Endothelial cell (in vitro differentiated cells): ENCODE data around the gene ZNF584. TPM values are rescaled to one million over a fixed set of nuclear protein-coding genes. Genes with fewer than 3 reads are reported as not detected.
"Not testable (repeated sequence)": the region's sequence is repeated elsewhere in the genome, so short reads cannot be mapped to it uniquely, and the experiment has no call there.

Experiments
- DNase-seq: peaks from one replicate; pipeline ENCODE4 v3.0.0; 2021; ENCODE audit warnings: low spot score
- H3K27ac Mint-ChIP-seq: one replicate; pipeline ENCODE4 v1.8.0; 2021; ENCODE audit warnings: mixed read lengths, inconsistent platforms; ENCODE audit not compliant: unreplicated experiment
- H3K27me3 Mint-ChIP-seq: one replicate; pipeline ENCODE4 v1.8.0; 2021; ENCODE audit warnings: mild to moderate bottlenecking, moderate library complexity, mixed read lengths, inconsistent platforms; ENCODE audit not compliant: unreplicated experiment
- H3K36me3 Mint-ChIP-seq: one replicate; pipeline ENCODE4 v1.8.0; 2021; ENCODE audit warnings: mild to moderate bottlenecking, low read depth, mixed read lengths, inconsistent platforms; ENCODE audit not compliant: unreplicated experiment
- H3K4me1 Mint-ChIP-seq: one replicate; pipeline ENCODE4 v1.8.0; 2021; ENCODE audit warnings: mild to moderate bottlenecking, mixed read lengths, inconsistent platforms; ENCODE audit not compliant: unreplicated experiment
- H3K4me3 Mint-ChIP-seq: one replicate; pipeline ENCODE4 v1.8.0; 2021; ENCODE audit warnings: mild to moderate bottlenecking, mixed read lengths, inconsistent platforms; ENCODE audit not compliant: unreplicated experiment
- H3K9me3 Mint-ChIP-seq: one replicate; pipeline ENCODE4 v1.8.0; 2021; ENCODE audit warnings: mixed read lengths, inconsistent platforms; ENCODE audit not compliant: unreplicated experiment
- total RNA-seq: library from RNA; stranded (reverse); fragmentation: NEBNext Ultra II Directional; extraction: Animal tissue kit (Norgen Biotek cat#: 25700); gene quantifications from one replicate; pipeline ENCODE4 v1.2.1, GENCODE V29; 2021; ENCODE audit not compliant: unreplicated experiment
- TF ChIP-seq, protein P1 (sequence below): fragments of 200-600 bp; sonication (generic); IDR thresholded peaks from one replicate; pipeline ENCODE4 v1.5.0; 2021; ENCODE audit warnings: antibody characterized with exemption; ENCODE audit not compliant: unreplicated experiment

ZNF584 gene
- total RNA-seq, 1 donor from 2014 or later = 6.0 TPM

DNA sequence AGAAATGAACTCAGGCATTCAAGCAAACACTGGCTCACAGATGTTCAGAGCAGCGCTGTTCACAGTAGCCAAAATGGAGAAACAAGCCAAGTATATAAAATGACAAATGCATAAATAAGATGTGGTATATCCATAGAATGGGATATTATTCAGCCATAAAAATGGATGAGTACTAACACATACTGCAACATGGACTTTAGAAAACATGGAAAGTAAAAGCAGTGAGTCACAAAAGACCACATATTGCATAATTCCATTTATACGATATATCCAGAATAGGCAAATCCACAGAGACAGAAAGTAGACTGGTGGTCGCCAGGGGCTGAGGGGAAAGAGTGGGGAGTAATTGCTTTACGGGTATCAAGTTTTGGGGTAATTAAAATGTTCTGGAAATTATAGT lies 34.2 kb upstream of the ZNF584 start:
- no peaks in the 10 kb centered on the region for H3K4me1 Mint-ChIP-seq
- peaks cover 3% of the 10 kb centered on the region for H3K36me3 Mint-ChIP-seq
- H3K9me3 Mint-ChIP-seq = no peaks in the 10 kb centered on the region
- no peak overlapping the region for H3K27ac Mint-ChIP-seq
- DNase-seq = no peak
- H3K4me3 Mint-ChIP-seq = no peak overlapping the region
- TF ChIP-seq, protein P1, sequence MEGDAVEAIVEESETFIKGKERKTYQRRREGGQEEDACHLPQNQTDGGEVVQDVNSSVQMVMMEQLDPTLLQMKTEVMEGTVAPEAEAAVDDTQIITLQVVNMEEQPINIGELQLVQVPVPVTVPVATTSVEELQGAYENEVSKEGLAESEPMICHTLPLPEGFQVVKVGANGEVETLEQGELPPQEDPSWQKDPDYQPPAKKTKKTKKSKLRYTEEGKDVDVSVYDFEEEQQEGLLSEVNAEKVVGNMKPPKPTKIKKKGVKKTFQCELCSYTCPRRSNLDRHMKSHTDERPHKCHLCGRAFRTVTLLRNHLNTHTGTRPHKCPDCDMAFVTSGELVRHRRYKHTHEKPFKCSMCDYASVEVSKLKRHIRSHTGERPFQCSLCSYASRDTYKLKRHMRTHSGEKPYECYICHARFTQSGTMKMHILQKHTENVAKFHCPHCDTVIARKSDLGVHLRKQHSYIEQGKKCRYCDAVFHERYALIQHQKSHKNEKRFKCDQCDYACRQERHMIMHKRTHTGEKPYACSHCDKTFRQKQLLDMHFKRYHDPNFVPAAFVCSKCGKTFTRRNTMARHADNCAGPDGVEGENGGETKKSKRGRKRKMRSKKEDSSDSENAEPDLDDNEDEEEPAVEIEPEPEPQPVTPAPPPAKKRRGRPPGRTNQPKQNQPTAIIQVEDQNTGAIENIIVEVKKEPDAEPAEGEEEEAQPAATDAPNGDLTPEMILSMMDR = no peak
- peaks cover 8% of the 10 kb centered on the region for H3K27me3 Mint-ChIP-seq

DNA sequence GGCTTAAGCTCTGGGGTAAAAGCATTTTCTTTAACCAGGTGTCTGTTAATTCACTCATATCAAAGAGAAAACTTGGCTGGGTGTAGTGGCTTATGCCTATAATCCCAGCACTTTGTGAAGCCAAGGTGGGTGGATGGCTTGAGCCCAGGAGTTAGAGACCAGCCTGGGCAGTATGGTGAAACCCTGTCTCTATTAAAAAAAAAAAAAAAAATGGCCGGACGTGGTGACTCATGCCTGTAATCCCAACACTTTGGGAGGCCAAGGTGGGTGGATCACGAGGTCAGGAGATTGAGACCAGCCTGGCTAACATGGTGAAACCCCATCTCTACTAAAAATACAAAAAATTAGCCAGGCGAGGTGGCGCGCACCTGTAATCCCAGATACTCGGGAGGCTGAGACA lies 31.7 kb upstream of the ZNF584 start:
- H3K4me3 Mint-ChIP-seq, H3K36me3 Mint-ChIP-seq, H3K9me3 Mint-ChIP-seq: not testable (repeated sequence)

DNA sequence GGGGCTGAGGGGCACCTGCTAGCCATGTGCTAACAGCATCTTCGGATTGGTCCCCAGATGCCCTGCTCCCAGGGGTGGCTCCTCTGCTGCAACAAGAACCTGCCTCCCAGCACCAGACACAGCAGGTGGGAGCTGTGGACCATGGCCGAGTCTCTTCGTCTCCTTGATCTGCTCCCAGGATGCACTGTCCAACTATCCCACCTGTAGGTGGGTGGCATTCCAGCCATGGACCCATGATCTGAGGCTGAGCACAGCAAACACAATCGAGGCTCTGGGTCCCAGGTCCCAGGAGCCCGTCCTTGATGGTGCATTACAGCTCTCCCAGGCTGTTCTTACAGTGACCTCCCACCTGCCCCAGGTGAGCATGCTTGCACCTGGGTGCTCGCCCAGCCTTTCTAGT lies 29.2 kb upstream of the ZNF584 start:
- Mint-ChIP-seq H3K27ac (no peak overlapping the region), H3K4me3 (peak overlapping the region; percentile 93), H3K36me3 (peaks cover 8% of the 10 kb centered on the region), H3K4me1 (peaks cover 13% of the 10 kb centered on the region), H3K9me3 (no peaks in the 10 kb centered on the region), H3K27me3 (peaks cover 8% of the 10 kb centered on the region)
- DNase-seq = no peak
- TF ChIP-seq, protein P1 = no peak

More for the DNA sequence above, 31.7 kb upstream of the ZNF584 start:
- H3K27me3 Mint-ChIP-seq, H3K27ac Mint-ChIP-seq, DNase-seq, H3K4me1 Mint-ChIP-seq: not testable (repeated sequence)

DNA sequence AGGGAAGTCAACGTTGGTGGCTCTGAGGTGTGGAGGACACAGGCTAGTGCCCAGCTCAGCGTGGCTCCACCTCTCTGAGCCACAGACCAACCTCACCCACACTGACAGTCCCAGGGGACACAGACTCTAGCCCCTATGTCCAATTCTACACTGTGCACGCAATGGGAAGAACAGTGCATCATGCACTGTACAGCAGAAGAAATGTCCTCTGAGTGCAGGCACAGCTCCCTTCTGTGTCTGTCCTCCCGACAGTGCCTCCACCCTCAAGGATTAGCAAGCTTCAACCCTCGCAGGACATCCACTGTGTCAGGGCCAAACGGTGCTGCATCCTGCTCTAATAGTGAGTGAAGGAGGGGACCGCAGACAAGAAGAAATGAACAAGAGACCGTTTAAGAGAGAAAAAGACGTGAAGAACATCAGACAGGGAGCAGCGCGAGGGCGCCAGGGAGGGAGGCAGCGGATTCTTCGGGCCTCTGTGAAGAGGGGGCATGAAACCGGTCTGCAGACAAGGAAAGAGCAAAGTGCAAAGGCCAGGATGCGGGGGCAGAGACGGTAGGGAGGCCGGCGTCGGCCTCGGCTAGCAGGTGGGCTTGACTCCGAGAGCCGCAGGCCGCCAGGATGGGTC lies 28.3 kb upstream of the ZNF584 start:
- Mint-ChIP-seq H3K4me1 (peaks cover 13% of the 10 kb centered on the region), H3K27ac (peak overlapping the region; percentile 84), H3K36me3 (peaks cover 8% of the 10 kb centered on the region), H3K27me3 (peaks cover 8% of the 10 kb centered on the region), H3K9me3 (no peaks in the 10 kb centered on the region), H3K4me3 (peak overlapping the region; percentile 93)
- TF ChIP-seq, protein P1 = no peak
- no peak for DNase-seq

DNA sequence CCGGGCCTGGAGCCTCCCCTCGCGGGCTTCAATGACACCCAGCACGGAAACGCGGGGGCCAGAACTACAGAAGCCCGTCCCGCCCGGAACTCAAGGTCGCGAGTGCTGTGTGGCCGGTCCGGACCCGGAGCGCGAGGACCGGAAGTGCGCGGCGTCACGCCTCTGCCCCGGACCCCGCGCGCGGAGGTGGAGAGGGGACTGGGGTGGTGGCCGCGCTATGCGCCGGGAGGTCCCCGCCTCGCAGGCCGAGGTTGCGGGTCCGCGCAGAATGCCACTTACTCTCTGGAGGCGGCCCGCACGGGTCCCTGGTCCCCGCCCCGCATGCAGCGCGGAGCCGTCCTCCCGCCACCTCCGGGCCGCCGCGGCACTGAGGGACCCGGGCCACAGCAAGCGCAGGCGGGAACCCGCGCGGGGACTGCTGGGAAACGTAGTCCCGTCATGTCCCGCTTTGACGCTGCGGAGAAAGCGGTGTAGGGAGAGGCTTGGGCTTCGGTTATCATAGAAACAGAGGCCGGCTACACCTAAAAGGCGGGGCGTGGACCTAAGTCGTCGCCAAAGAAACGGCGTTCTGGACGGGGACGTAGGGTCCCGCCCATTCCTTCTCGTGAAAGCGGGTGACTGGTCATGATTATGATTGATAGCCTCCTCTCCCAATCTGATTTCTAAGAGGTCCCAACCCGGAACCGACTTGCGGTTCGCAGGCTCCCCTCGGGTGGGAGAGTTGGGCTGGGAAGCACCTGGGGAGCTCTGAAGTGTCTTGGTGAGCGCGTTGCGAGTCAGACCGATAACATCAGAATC lies 27.6 kb upstream of the ZNF584 start, which contains the start of gene ZNF837:
Gene ZNF837 (minus strand): TSS at position 369 of the 798 bp plus-strand sequence. CDS start 11,698 bp downstream, outside the sequence.
- Mint-ChIP-seq H3K9me3 (no peaks in the 10 kb centered on the region), H3K27ac (peak within 1 kb of the TSS; percentile 84), H3K36me3 (peaks cover 8% of the 10 kb centered on the region), H3K27me3 (peaks cover 8% of the 10 kb centered on the region), H3K4me1 (peaks cover 15% of the 10 kb centered on the region), H3K4me3 (peak within 1 kb of the TSS; percentile 93)
- DNase-seq = peak; percentile 92
- TF ChIP-seq, protein P1 = no peak
